A549 (cell line): ENCODE data around the gene SETD4. TPM values are rescaled to one million over a fixed set of nuclear protein-coding genes. Genes with fewer than 3 reads are reported as not detected.
A peak's percentile ranks its signal among the peaks of the same experiment; 100 is the strongest.

Experiments
- ATAC-seq, 2 experiments: fragments of 200-7000 bp in 1 of 2; fragments of >200 bp in 1 of 2; cut with Nextera tagmentation in 1 of 2; cut with Tn5 transposase in 1 of 2; 3 replicates each; pipeline versions ENCODE4 v1.8.0 to v1.9.1; 2018 to 2020; ENCODE audit warnings: mild to moderate bottlenecking in 1 of 2, moderate library complexity in 1 of 2
- CTCF ChIA-PET: fragments of 300-600 bp; sonication (Branson Sonifier 250); formaldehyde crosslinking; extraction: SDS; loops from one replicate; lab custom pipeline; 2021; ENCODE audit warnings: antibody characterized with exemption, inconsistent platforms; lab: Yijun Ruan, JAX
- POLR2A ChIA-PET: fragments of 350-600 bp; formaldehyde crosslinking; extraction: SDS; loops from one replicate; lab custom pipeline; 2021; ENCODE audit warnings: antibody characterized with exemption, inconsistent platforms; lab: Yijun Ruan, JAX
- DNase-seq, 2 experiments: peaks; one replicate each; pipeline versions ENCODE4 v3.0.0 to v3.0.0-alpha.2; 2011 to 2016; ENCODE audit warnings: low read depth in 1 of 2, low spot score in 1 of 2
- FAIRE-seq: peaks from 2 replicates; lab custom pipeline; 2011; peaks lifted over from hg19 to GRCh38; lab: Jason Lieb, UNC
- H3K27ac ChIP-seq, 2 experiments: fragments of >200 bp; sonication (Bioruptor Twin); formaldehyde crosslinking; 3 replicates each; pipeline ENCODE4 v1.5.1; 2016 to 2017
- H3K4me1 ChIP-seq: fragments of >200 bp; sonication (Bioruptor Twin); formaldehyde crosslinking; 3 replicates; pipeline ENCODE4 v1.6.1; 2016
- H3K4me2 ChIP-seq: fragments of >200 bp; sonication (Bioruptor Twin); formaldehyde crosslinking; 3 replicates; pipeline ENCODE4 v1.6.1; 2016
- H3K4me3 ChIP-seq: fragments of >200 bp; sonication (Bioruptor Twin); formaldehyde crosslinking; 3 replicates; pipeline ENCODE4 v1.5.1; 2016
- H3K9me3 ChIP-seq: fragments of >200 bp; sonication (Bioruptor Twin); formaldehyde crosslinking; 3 replicates; pipeline ENCODE4 v1.6.1; 2016
- ATOH8 ChIP-seq: fragments of 250-450 bp; sonication (Bioruptor Pico); IDR thresholded peaks from 2 replicates; pipeline ENCODE4 v1.5.0; 2020; ENCODE audit warnings: low read depth, mild to moderate bottlenecking, moderate library complexity
- BCL3 ChIP-seq: fragments of >200 bp; sonication (Bioruptor Twin); formaldehyde crosslinking; IDR thresholded peaks from 3 replicates; pipeline ENCODE4 v1.6.1; 2016
- BHLHE40 ChIP-seq: IDR thresholded peaks from 2 replicates; pipeline ENCODE4 v1.6.1; 2012; ENCODE audit warnings: low read depth, low read length, inconsistent platforms
- CHD2 ChIP-seq: fragments of 150-350 bp; IDR thresholded peaks from 2 replicates; pipeline ENCODE4 v1.6.1; 2014; ENCODE audit warnings: low read length; ENCODE audit not compliant: partially characterized antibody
- CHD4 ChIP-seq: fragments of 200-600 bp; sonication (generic); IDR thresholded peaks from 2 replicates; pipeline ENCODE4 v1.6.1; 2016; ENCODE audit warnings: antibody characterized with exemption, mild to moderate bottlenecking, borderline replicate concordance
- E2F6 ChIP-seq: IDR thresholded peaks from 2 replicates; pipeline ENCODE4 v1.6.1; 2012; ENCODE audit warnings: low read depth, borderline replicate concordance
- EHF ChIP-seq: fragments of 250-450 bp; sonication (Bioruptor Pico); IDR thresholded peaks from 2 replicates; pipeline ENCODE4 v1.5.0; 2020; ENCODE audit warnings: mild to moderate bottlenecking
- EHMT2 ChIP-seq: fragments of 200-600 bp; sonication (generic); IDR thresholded peaks from 2 replicates; pipeline ENCODE4 v1.6.1; 2016; ENCODE audit warnings: antibody characterized with exemption, low read depth, mild to moderate bottlenecking, moderate library complexity
- EP300 ChIP-seq, 2 experiments: fragments of >200 bp; sonication (Bioruptor Twin); formaldehyde crosslinking; IDR thresholded peaks; 2 replicates in 1 of 2; 3 replicates in 1 of 2; pipeline ENCODE4 v1.6.1; 2016 to 2017
- FOSL2 ChIP-seq, 2 experiments: fragments of 450-650 bp in 1 of 2; fragments of >200 bp in 1 of 2; sonication (Bioruptor Twin) in 1 of 2; formaldehyde crosslinking; IDR thresholded peaks; 2 replicates each; pipeline versions ENCODE4 v1.5.0 to v1.6.1; 2016 to 2020; ENCODE audit warnings: mild to moderate bottlenecking in 1 of 2, moderate library complexity in 1 of 2
- FOXS1 ChIP-seq: fragments of 250-450 bp; sonication (Bioruptor Pico); IDR thresholded peaks from 2 replicates; pipeline ENCODE4 v1.5.0; 2020; ENCODE audit warnings: mild to moderate bottlenecking, moderate library complexity
- GATA3 ChIP-seq: IDR thresholded peaks from 2 replicates; pipeline ENCODE4 v1.6.1; 2012; ENCODE audit warnings: borderline replicate concordance
- HDAC2 ChIP-seq: fragments of 200-600 bp; sonication (generic); IDR thresholded peaks from 2 replicates; pipeline ENCODE4 v1.6.1; 2016
- HEYL ChIP-seq: fragments of 250-450 bp; sonication (Bioruptor Pico); IDR thresholded peaks from 2 replicates; pipeline ENCODE4 v1.8.0; 2021; ENCODE audit warnings: mild to moderate bottlenecking, moderate library complexity
- HOXA7 ChIP-seq: fragments of 250-450 bp; sonication (Bioruptor Pico); IDR thresholded peaks from 2 replicates; pipeline ENCODE4 v1.5.0; 2020; ENCODE audit warnings: mild to moderate bottlenecking, moderate library complexity
- HOXB13 ChIP-seq: fragments of 250-450 bp; sonication (Bioruptor Pico); IDR thresholded peaks from 2 replicates; pipeline ENCODE4 v1.5.0; 2020; ENCODE audit warnings: low read depth, mild to moderate bottlenecking, moderate library complexity
- JUN ChIP-seq, 2 experiments: fragments of >200 bp; sonication (Bioruptor Twin); formaldehyde crosslinking; IDR thresholded peaks; 2 replicates in 1 of 2; 3 replicates in 1 of 2; pipeline ENCODE4 v1.6.1; 2016 to 2017
- KDM1A ChIP-seq: fragments of 200-600 bp; sonication (generic); IDR thresholded peaks from 2 replicates; pipeline ENCODE4 v1.6.1; 2016; ENCODE audit warnings: low read depth, mild to moderate bottlenecking
- MAFK ChIP-seq: fragments of 450-650 bp; IDR thresholded peaks from 2 replicates; pipeline ENCODE4 v1.6.1; 2014; ENCODE audit not compliant: partially characterized antibody
- MAX ChIP-seq: IDR thresholded peaks from 2 replicates; pipeline ENCODE4 v1.6.1; 2012
- MAZ ChIP-seq: fragments of 150-350 bp; IDR thresholded peaks from 2 replicates; pipeline ENCODE4 v1.6.1; 2014; ENCODE audit warnings: antibody characterized with exemption, low read depth, low read length, borderline replicate concordance
- NFE2L2 ChIP-seq: fragments of 150-350 bp; conservative IDR thresholded peaks from 2 replicates; pipeline ENCODE4 v1.6.1; 2014; ENCODE audit warnings: low read length
- NR3C1 ChIP-seq: fragments of >200 bp; sonication (Bioruptor Twin); formaldehyde crosslinking; IDR thresholded peaks from 3 replicates; pipeline ENCODE4 v1.6.1; 2017
- PHF8 ChIP-seq: fragments of 200-600 bp; sonication (generic); IDR thresholded peaks from 2 replicates; pipeline ENCODE4 v1.6.1; 2016; ENCODE audit warnings: low read depth, mild to moderate bottlenecking, antibody characterized with exemption, moderate library complexity, borderline replicate concordance
- POLR2A ChIP-seq: IDR thresholded peaks from 2 replicates; pipeline ENCODE4 v1.6.1; 2012; ENCODE audit warnings: mild to moderate bottlenecking, low read length
- RNF2 ChIP-seq: fragments of 200-600 bp; sonication (generic); IDR thresholded peaks from 2 replicates; pipeline ENCODE4 v1.6.1; 2016; ENCODE audit warnings: low read depth, mild to moderate bottlenecking, antibody characterized with exemption, moderate library complexity, borderline replicate concordance
- USF2 ChIP-seq: fragments of 450-650 bp; IDR thresholded peaks from 2 replicates; pipeline ENCODE4 v1.6.1; 2014; ENCODE audit warnings: antibody characterized with exemption
- ZFP36 ChIP-seq: fragments of 450-650 bp; IDR thresholded peaks from 2 replicates; pipeline ENCODE4 v1.6.1; 2014; ENCODE audit warnings: borderline replicate concordance; ENCODE audit not compliant: partially characterized antibody
- ZSCAN20 ChIP-seq: fragments of 250-450 bp; sonication (Bioruptor Pico); IDR thresholded peaks from 2 replicates; pipeline ENCODE4 v1.8.0; 2022; ENCODE audit warnings: mild to moderate bottlenecking, moderate library complexity
- WGBS: methylation state at CpG from one replicate; pipeline ENCODE4 v1.1.6; 2017; ENCODE audit errors: missing lambda C conversion rate; 5-methylcytosine and 5-hydroxymethylcytosine counted together
- polyA plus RNA-seq, 4 experiments: library from polyadenylated mRNA; depleted of rRNA in 3 of 4; stranded (reverse); fragments of >200 nt; fragmentation: RNase III in 1 of 4; extraction: RNeasy Plus Mini Kit Qiagen cat#74134 plus additional on column Dnase treatment in 1 of 4; gene quantifications; 2 replicates in 3 of 4; 3 replicates in 1 of 4; pipeline ENCODE4 v1.2.3, GENCODE V29; 2011 to 2017

Gene SETD4
- polyA plus RNA-seq, 2 of the 4 experiments (the other 2 are of a cell fraction), result 10.3 to 17.1 TPM

GRCh38 chr21:36070999-36071398 lies 10.7 kb upstream of the SETD4 start (continued):
- TF ChIP-seq ZFP36 (no peak), EP300 (IDR thresholded peaks at IDR 0.05) (no peak)
- TF ChIP-seq, all 56 proteins: peak for 0

- 4% methylated on average over 8 of the region's 71 CpGs for WGBS
- TF ChIP-seq KDM1A (0 out of 2 replicates have a peak, but pooled peaks have one; percentile 9), MAX (peak; percentile 78), PHF8 (peak; percentile 56; the same call in 1 of the 2 replicates), FOXS1 (0 out of 2 replicates have a peak, but pooled peaks have one; percentile 37), JUN (IDR thresholded peaks at IDR 0.05) (peak; percentile 52 to 82; a peak in 4 of 5 replicates), EP300 (IDR thresholded peaks at IDR 0.05) (no peak), EHF (CRISPR knock-in tag) (no peak), MAZ (no peak), HEYL (CRISPR knock-in tag) (no peak), NR3C1 (no peak), HDAC2 (no peak), HOXB13 (peak; percentile 61; the same call in 1 of the 2 replicates), CHD2 (no peak), MAFK (peak; percentile 95), CHD4 (no peak), ATOH8 (CRISPR knock-in tag) (peak; percentile 40; the same call in 1 of the 2 replicates), BCL3 (0 out of 3 replicates have a peak, but pooled peaks have one; percentile 48), RNF2 (peak; percentile 51; the same call in 1 of the 2 replicates), HOXA7 (CRISPR knock-in tag) (no peak), POLR2A (peak; percentile 83), BHLHE40 (no peak), USF2 (peak; percentile 95), FOSL2 (IDR thresholded peaks at IDR 0.05) (no peak), FOSL2 (CRISPR knock-in tag; IDR thresholded peaks at IDR 0.05) (no peak), ZFP36 (no peak), GATA3 (no peak), E2F6 (peak; percentile 51), ZSCAN20 (CRISPR knock-in tag) (no peak), EHMT2 (no peak), NFE2L2 (peak; percentile 59)
- DNase-seq (peak; percentile 65 to 94), ATAC-seq (peak; percentile 98 to 99), FAIRE-seq (no peak)
- H3K4me2 ChIP-seq, result peak within 1 kb of the TSS; percentile 76
- H3K27ac ChIP-seq, result peak within 1 kb of the TSS; percentile 94 to 95
- ChIA-PET POLR2A (interaction anchor here (0.6 to 2.8 kb wide), 6 partner anchors 8 to 258 kb away, joined by 3 to 56 read pairs (median 4); partner anchors contain the start of gene SETD4), CTCF (interaction anchor here (0.7 to 0.8 kb wide), 2 partner anchors 10 to 15 kb away, joined by 3 read pairs; partner anchors contain the start of gene SETD4)
- H3K9me3 ChIP-seq, result peaks cover 10% of the 10 kb centered on the region
- peaks cover 32% of the 10 kb centered on the region for H3K4me1 ChIP-seq
- H3K4me3 ChIP-seq, result peak within 1 kb of the TSS; percentile 94
These were observed 9.6 kb upstream of the SETD4 start, which contains the start of gene CBR1 for GRCh38 chr21:36069713-36070583. Gene CBR1, plus strand, starts transcription at chr21:36070024. Its CDS starts 92 bp downstream, at chr21:36070116.
